Fibroblast of mammary gland (primary cell): ENCODE data around the gene ESRRA.

Experiments
- DNase-seq: peaks from one replicate; pipeline ENCODE4 v3.0.0-alpha.2; 2010; ENCODE audit warnings: low read depth
- H3K4me3 ChIP-seq: 2 replicates; pipeline ENCODE4 v1.5.1; 2011; ENCODE audit warnings: low read depth, mild to moderate bottlenecking, low read length, moderate library complexity; ENCODE audit not compliant: control insufficient read depth
- CTCF ChIP-seq: conservative IDR thresholded peaks from 2 replicates; pipeline ENCODE4 v1.5.1; 2011; ENCODE audit warnings: low read depth, low read length, inconsistent platforms; ENCODE audit not compliant: control insufficient read depth, insufficient read depth

Gene ESRRA

GRCh38 chr11:64266339-64266738, 39.0 kb upstream of the ESRRA start:
- TF ChIP-seq CTCF, result no peak
- no peak overlapping the region for H3K4me3 ChIP-seq
- peak; percentile 68 for DNase-seq

GRCh38 chr11:64267207-64267945, 37.9 kb upstream of the ESRRA start:
- H3K4me3 ChIP-seq, result no peak overlapping the region
- TF ChIP-seq CTCF, result no peak
- peak; percentile 28 for DNase-seq

- DNase-seq, result no peak
- no peak for TF ChIP-seq CTCF
Observed at GRCh38 chr11:64268025-64268892, 37.1 kb upstream of the ESRRA start.

GRCh38 chr11:64268893-64269539, 36.3 kb upstream of the ESRRA start:
- no peak for TF ChIP-seq CTCF
- peak; percentile 47 for DNase-seq
- H3K4me3 ChIP-seq, result peak overlapping the region; percentile 57

More at GRCh38 chr11:64268025-64268892, 37.1 kb upstream of the ESRRA start:
- peak overlapping the region; percentile 57 for H3K4me3 ChIP-seq

- no peak for TF ChIP-seq CTCF
- peak; percentile 100 for DNase-seq
- peak overlapping the region; percentile 76 for H3K4me3 ChIP-seq
Observed at GRCh38 chr11:64269540-64270220, 35.6 kb upstream of the ESRRA start.
